Hypothalamus (tissue), 51 donors: Measurements from ENCODE around the gene EHMT1.
"Not testable (repeated sequence)": the region's sequence is repeated elsewhere in the genome, so short reads cannot be mapped to it uniquely, and the experiment has no call there.

Experiments used
- DNase-seq, 51 donors: peaks; one replicate each; lab custom pipeline; 2025; lab: John Stamatoyannopoulos, UW

EHMT1 gene

GRCh38 chr9:137876781-137877386 is 258.1 kb downstream of the EHMT1 start:
- DNase-seq = no peak

DNA sequence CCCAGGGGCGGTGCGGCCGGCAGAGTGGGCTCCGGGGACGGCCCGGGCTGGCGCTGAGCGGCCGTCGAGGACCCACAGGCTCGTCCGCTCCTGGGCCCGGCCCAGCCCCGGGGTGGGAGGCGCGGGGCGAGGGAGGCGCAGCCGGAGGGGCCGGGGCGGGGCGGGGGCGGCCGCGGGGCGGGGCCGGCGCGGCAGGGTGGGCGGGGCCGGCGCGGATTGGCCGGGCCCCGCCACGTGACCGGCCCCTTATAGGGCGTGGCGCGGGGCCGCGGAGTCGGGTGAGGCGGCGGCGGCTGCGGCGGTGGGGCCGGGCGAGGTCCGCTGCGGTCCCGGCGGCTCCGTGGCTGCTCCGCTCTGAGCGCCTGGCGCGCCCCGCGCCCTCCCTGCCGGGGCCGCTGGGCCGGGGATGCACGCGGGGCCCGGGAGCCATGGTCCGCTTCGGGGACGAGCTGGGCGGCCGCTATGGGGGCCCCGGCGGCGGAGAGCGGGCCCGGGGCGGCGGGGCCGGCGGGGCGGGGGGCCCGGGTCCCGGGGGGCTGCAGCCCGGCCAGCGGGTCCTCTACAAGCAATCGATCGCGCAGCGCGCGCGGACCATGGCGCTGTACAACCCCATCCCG is 258.8 kb downstream of the EHMT1 start, which contains the start of gene CACNA1B:
CACNA1B (plus strand) TSS at position 277 of the 617 bp plus-strand sequence; CDS start at position 429, 152 bp downstream.
- DNase-seq = peak in 3 of 51 donors; percentile 17 to 29 (median 27)

DNA sequence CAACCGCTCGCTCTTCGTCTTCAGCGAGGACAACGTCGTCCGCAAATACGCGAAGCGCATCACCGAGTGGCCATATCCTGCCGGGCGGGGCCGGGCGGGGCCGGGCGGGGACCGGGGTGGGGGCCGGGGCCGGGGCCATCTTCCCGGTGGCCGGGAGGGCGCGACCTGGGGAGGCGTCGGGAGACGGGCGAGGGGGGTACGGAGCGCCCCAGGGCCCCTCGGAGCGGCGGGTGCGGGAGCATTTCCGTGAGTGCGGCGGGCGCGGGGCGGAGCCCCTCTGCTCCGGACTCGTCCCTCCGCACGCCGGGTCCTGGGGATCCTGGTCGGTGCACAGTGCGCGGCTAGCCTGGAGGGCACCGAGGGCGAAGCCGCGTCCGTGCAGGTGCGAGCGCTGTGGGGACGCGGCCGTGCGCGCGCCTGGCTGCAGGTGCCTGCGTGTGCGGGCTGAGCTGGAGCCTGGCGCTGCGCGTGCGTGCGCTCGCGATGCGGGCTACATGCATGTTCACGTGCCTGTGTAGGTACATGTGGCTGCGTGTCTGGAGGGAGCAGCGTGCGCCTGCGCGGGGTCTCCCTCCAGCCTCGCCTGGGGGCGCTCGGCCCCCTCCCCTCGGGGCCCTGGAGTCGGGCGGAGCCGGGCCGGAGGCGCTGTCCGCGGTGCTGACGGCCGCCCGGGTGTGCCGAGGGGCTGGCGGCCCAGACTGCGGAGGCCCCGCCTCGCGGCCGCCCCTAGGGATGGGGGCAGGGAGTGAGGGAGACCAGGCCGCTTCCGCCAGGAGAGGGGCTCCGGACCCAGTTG is 259.5 kb downstream of the EHMT1 start:
- DNase-seq = peak in 8 of 51 donors; percentile 18 to 54 (median 38)

DNA sequence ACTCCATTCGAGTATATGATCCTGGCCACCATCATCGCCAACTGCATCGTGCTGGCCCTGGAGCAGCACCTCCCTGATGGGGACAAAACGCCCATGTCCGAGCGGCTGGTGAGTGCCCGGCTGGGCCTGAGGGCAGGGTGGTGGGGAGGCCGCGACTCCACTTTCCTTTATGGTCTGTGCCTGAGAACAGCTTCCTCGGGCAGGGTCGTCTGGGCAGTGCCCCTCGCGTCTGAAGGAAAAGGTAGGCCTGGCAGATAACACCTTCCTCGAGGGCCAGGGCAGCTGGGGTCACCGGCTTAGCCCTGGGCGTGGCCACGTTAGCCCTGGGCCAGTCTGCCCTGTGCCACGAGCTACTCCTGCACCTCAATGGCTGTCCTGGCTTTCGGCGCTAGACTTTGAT is 260.2 kb downstream of the EHMT1 start:
- DNase-seq = no peak

- DNase-seq = no peak
These were observed 260.9 kb downstream of the EHMT1 start for GRCh38 chr9:137879566-137880150.

DNA sequence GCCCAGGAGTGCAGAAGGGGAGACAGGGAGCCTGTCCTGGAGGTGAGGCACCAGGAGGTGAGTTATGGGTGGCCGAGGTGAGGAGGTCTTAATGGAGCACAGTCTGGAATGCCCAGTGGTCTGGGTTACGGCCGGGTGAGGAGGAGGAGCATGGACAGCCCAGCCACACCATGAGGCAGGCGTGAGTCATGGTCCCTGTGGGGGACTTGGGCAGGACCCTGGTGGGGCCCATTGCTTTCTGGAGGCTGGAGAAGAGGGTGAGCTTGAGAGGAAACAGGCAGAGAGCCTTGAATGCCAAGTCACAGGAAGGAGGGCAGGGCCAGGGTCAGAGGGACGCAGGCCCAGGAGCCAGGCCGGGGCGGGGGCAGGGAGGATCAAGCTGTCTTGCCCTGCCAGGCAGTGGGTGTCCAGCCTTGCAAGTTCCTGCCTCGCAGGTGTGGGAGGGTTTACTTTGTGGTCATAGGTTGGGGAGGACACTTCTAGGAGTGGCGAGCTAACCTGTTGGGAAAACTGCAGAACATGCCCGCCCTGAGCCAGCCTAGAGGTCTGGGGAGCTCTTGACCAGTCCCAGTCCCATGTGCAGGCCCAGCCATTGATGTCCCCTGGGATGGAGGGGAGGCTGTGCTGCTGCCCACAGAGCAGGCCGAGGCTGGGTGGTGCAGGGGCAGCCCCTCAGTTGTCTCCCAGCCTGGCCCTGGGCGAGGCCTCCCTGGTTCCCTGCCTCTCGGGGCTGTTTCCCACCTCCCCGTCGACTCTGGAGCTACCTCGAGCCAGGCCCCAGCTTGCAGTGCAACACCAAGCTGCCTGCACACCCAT is 261.6 kb downstream of the EHMT1 start:
- DNase-seq = no peak

- no peak for DNase-seq
These were observed 262.2 kb downstream of the EHMT1 start for GRCh38 chr9:137880976-137881530.

DNA sequence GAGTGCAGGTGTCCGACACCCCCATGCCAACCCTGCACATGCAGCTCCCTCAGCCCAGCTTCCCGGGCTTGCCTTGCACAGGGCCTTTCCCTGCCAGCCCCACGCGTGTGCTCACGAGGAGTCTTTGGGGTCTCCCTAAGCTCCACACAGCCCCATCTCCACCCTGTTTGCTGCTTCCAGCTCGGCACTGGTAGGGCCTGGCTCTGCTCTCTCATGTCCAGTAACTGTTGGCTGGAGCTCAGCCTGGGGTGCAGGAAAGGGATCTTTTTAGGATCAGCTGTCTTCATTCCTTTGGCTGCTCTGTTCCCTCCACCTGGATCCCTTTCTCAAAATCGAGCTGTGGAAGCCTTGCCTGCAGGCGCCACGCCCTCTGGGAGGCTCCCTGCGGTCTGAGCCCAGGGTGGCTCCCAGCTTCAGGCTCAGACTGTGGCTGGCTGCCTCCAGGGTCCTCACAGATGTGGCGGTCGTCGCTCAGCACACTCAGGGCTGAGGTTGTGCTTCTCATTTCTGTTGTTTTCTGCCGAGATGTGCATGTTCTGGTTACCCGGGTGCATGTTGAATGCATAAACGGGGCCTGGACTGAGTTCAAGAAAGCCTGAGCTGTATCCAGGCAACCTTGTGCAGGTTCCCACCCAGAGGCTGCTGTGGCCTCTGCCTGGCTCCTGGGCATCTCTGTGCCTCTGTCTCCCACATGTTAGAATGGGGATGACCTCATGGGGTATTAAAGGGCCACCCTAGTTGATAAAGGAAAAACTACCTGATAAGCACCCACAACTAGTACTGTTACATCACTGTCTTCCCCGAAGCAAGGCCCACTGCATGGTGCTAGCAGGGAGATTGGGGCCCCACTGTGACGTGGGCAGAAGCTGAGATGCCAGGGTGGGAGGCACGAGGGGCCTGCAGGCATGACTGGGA is 263.0 kb downstream of the EHMT1 start:
- DNase-seq = no peak

- DNase-seq = no peak
These were observed 263.7 kb downstream of the EHMT1 start for GRCh38 chr9:137882506-137882821.

DNA sequence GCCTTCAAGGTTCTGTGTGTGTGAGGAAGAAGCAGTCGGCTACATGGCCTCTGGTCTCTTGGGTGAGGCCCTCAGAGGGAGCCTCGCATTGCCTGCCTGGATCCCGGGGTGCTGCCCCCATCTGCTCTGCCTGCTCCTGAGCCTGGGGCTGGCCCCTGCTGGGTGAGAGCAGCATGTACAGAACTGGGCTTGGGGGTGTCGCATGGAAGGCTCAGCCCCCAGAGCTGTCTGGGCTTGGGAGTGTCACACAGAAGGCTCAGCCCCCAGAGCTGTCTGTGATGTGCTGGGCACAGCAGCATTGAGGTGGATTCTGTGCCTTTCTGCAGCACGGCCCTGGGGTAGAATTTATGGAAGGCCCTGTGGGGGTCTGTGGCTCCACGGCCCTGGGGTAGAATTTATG is 265.2 kb downstream of the EHMT1 start:
- DNase-seq = not testable (repeated sequence)

GRCh38 chr9:137884547-137884946 is 265.7 kb downstream of the EHMT1 start:
- DNase-seq = peak in 3 of 51 donors; percentile 5 to 28 (median 16)

- DNase-seq = not testable (repeated sequence)
These were observed 266.3 kb downstream of the EHMT1 start for GRCh38 chr9:137885121-137885520.
